Transverse colon (tissue), 4 donors: ENCODE results near the gene ZXDC. TPM values are rescaled to one million over a fixed set of nuclear protein-coding genes. Genes with fewer than 3 reads are reported as not detected.

Experiments used
- DNase-seq: peaks from one replicate; pipeline ENCODE4 v3.0.0-alpha.2; 2019
- H3K27ac ChIP-seq, 4 donors: fragments of 200-600 bp; sonication (generic); 2 replicates each; pipeline ENCODE4 v1.5.1; 2016 to 2018; ENCODE audit warnings: inconsistent platforms in 4 of 4
- H3K27me3 ChIP-seq: fragments of 200-600 bp; sonication (generic); 2 replicates; pipeline ENCODE4 v1.5.1; 2017; ENCODE audit warnings: inconsistent platforms
- H3K36me3 ChIP-seq, 4 donors: fragments of 200-600 bp; sonication (generic); 2 replicates each; pipeline ENCODE4 v1.5.1; 2017 to 2019; ENCODE audit warnings: inconsistent platforms in 4 of 4
- H3K4me1 ChIP-seq, 4 donors: fragments of 200-600 bp; sonication (generic); 2 replicates each; pipeline ENCODE4 v1.5.1; 2017 to 2020; ENCODE audit warnings: inconsistent platforms in 4 of 4
- H3K4me3 ChIP-seq, 4 donors: fragments of 200-600 bp; sonication (generic); 1 replicate in 1 of 4; 2 replicates in 3 of 4; pipeline versions ENCODE4 v1.5.1 to v1.6.1; 2017 to 2019; ENCODE audit warnings: inconsistent platforms in 4 of 4
- H3K9me3 ChIP-seq, 2 donors: fragments of 200-600 bp; sonication (generic); 2 replicates each; pipeline ENCODE4 v1.5.1; 2017 to 2019; ENCODE audit warnings: inconsistent platforms in 2 of 2
- EP300 ChIP-seq: sonication (generic); formaldehyde crosslinking; IDR thresholded peaks from one replicate; pipeline ENCODE4 v1.6.1; 2017; ENCODE audit warnings: antibody characterized with exemption, low read depth
- POLR2A ChIP-seq: fragments of 450-650 bp; IDR thresholded peaks from one replicate; pipeline ENCODE4 v1.6.1; 2016; ENCODE audit warnings: antibody characterized with exemption, mild to moderate bottlenecking, moderate library complexity
- POLR2AphosphoS5 ChIP-seq, 3 donors: sonication (generic); formaldehyde crosslinking; IDR thresholded peaks; one replicate each; pipeline ENCODE4 v1.6.1; 2016; ENCODE audit warnings: antibody characterized with exemption in 3 of 3
- WGBS, 2 donors: methylation state at CpG; one replicate each; pipeline ENCODE4 v1.1.5; 2018; ENCODE audit warnings: low coverage in 1 of 2; 5-methylcytosine and 5-hydroxymethylcytosine counted together
- in situ Hi-C, 4 donors: fragments of 200-750 bp; cut with MboI; loops; one replicate each; pipeline versions ENCODE4 v1.15.0 to v1.15.1; 2017; ENCODE audit warnings: low sequenced_read_pairs in 3 of 4, low pct_ligation_motif_present in 1 of 4, low pct_unique_long_range_greater_than_20kb in 1 of 4
- intact Hi-C: fragments of 100-400 bp; cut with DNase I; formaldehyde crosslinking; loops from one replicate; pipeline ENCODE4 v1.15.1; 2023; ENCODE audit warnings: low total_unique reads
- total RNA-seq, 4 donors: library from RNA; depleted of rRNA; stranded (reverse); fragments of >200 nt; gene quantifications; one replicate each; pipeline ENCODE4 v1.1.0, GENCODE V29; 2016
- TF ChIP-seq, protein P1 (sequence below), 5 experiments: fragments of 200-600 bp in 3 of 5; fragments of 450-650 bp in 2 of 5; sonication (generic) in 3 of 5; IDR thresholded peaks; 1 replicate in 2 of 5; 2 replicates in 3 of 5; pipeline ENCODE4 v1.5.1; 2016 to 2017; ENCODE audit warnings: antibody characterized with exemption in 5 of 5, inconsistent platforms in 3 of 5, mild to moderate bottlenecking in 2 of 5, moderate library complexity in 1 of 5

The ZXDC gene
- total RNA-seq, 4 donors from 2014 or later, result 44.6 to 81.2 (median 46.4) TPM

DNA sequence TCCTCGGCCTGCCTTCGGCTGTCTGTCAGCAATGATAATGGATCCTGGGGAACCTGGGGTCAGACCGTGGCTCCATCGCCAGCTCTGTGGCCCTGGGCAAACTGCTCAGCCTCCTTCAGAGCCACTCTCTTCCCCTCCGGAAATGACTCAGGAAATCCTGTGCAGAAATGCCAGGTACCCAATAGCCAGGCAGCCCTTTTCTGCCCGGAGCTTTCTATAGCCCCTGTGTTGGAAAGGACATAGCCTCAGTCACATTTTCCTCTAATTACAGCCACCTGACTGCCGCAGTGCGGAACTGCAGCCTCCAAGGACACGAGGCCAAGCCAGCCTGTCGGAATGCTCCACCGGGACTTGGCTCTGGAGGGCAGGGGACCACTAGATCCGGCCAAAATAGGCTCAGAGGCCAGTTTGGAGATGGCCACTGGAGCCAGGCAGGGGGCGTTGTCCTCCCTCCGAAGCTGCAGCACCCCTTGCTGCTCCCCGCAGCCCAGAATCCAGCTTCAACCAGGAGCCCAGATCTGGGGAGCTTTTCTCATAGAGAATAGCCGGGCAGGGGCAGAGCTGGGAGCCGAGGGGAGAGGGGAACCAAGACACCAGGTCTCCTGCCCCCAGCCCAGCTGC, 11.6 kb upstream of the ZXDC start:
- no peaks in the 10 kb centered on the region for H3K9me3 ChIP-seq
- no peaks in the 10 kb centered on the region for H3K27me3 ChIP-seq
- no peak overlapping the region for H3K4me3 ChIP-seq
- no peaks in the 10 kb centered on the region for H3K4me1 ChIP-seq
- in situ Hi-C loops, result no loop called here
- WGBS, 2 donors, result 64% methylated on average over 17 of the region's 17 CpGs; no CpG with 5 or more reads in 1 of the 2 donors
- no peak overlapping the region for H3K27ac ChIP-seq
- intact Hi-C loops, result no loop called here
- H3K36me3 ChIP-seq, result no peaks in the 10 kb centered on the region
- no peak for DNase-seq
- no peak for TF ChIP-seq POLR2AphosphoS5 (IDR thresholded peaks at IDR 0.05)
- TF ChIP-seq, protein P1, sequence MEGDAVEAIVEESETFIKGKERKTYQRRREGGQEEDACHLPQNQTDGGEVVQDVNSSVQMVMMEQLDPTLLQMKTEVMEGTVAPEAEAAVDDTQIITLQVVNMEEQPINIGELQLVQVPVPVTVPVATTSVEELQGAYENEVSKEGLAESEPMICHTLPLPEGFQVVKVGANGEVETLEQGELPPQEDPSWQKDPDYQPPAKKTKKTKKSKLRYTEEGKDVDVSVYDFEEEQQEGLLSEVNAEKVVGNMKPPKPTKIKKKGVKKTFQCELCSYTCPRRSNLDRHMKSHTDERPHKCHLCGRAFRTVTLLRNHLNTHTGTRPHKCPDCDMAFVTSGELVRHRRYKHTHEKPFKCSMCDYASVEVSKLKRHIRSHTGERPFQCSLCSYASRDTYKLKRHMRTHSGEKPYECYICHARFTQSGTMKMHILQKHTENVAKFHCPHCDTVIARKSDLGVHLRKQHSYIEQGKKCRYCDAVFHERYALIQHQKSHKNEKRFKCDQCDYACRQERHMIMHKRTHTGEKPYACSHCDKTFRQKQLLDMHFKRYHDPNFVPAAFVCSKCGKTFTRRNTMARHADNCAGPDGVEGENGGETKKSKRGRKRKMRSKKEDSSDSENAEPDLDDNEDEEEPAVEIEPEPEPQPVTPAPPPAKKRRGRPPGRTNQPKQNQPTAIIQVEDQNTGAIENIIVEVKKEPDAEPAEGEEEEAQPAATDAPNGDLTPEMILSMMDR (IDR thresholded peaks at IDR 0.05), result no peak

DNA sequence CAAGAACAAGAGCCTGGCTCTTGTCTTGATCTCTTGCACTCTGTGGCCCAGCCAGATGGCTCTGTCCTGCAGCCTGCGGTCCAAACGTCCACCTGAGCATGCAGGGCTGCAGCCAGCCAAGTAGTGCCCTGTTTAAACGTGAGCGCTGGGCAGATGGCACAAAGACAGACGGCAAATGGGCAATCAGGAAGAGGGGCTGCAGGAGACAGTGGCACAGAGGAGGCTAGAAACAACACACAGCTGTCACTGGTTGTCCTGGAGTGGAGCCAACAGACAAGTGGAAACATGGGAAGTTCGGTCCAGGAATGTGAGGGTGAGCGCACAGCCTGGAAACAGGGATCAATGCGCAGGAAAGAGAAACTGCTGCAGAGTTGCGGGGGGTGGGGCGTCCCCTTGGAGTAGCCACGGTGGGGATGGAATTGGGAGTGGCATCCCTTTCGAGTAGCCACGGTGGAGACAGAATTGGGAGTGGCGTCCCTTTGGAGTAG, 10.7 kb upstream of the ZXDC start:
- WGBS, 2 donors, result 72% methylated on average over 14 of the region's 14 CpGs; no CpG with 5 or more reads in 1 of the 2 donors

DNA sequence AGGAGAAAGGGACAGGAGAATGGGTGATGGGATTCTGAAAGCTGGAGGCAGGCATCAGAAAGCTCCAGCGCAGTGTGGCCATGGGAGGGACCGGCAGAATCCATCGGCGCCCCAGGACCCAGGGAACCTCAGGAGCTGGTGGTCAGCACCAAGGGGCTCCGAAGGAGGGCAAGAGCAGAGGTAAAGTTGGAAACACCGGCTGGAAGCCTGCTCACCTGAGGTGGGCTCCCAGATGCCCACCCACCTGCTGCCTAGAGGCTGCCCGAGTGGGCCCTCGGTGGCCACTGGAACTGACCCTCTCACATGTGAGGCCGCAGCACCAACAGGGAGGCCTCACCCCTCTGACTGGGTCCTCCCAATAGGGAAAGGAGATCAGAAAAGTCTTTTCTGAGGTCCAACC, 10.3 kb upstream of the ZXDC start:
- no peak for DNase-seq
- Histone ChIP-seq H3K27ac (no peak overlapping the region), H3K36me3 (no peaks in the 10 kb centered on the region), H3K27me3 (no peaks in the 10 kb centered on the region), H3K4me1 (no peaks in the 10 kb centered on the region), H3K4me3 (no peak overlapping the region), H3K9me3 (no peaks in the 10 kb centered on the region)
- TF ChIP-seq POLR2A, result no peak
- no peak for TF ChIP-seq POLR2AphosphoS5 (IDR thresholded peaks at IDR 0.05)
- TF ChIP-seq EP300, result no peak
- TF ChIP-seq, protein P1 (IDR thresholded peaks at IDR 0.05), result no peak
- intact Hi-C loops, result no loop called here
- in situ Hi-C loops, result no loop called here
- WGBS, 2 donors, result 80 to 96% methylated on average over 1 to 9 of the region's 9 CpGs

More for the DNA sequence above, 10.7 kb upstream of the ZXDC start:
- Histone ChIP-seq H3K27me3 (no peaks in the 10 kb centered on the region), H3K36me3 (no peaks in the 10 kb centered on the region), H3K27ac (no peak overlapping the region), H3K4me1 (no peaks in the 10 kb centered on the region), H3K9me3 (no peaks in the 10 kb centered on the region), H3K4me3 (no peak overlapping the region)
- intact Hi-C loops, result no loop called here
- in situ Hi-C loops, result no loop called here
- no peak for DNase-seq
- TF ChIP-seq POLR2A (no peak), EP300 (no peak), POLR2AphosphoS5 (IDR thresholded peaks at IDR 0.05) (no peak)
- TF ChIP-seq, protein P1 (IDR thresholded peaks at IDR 0.05), result no peak

DNA sequence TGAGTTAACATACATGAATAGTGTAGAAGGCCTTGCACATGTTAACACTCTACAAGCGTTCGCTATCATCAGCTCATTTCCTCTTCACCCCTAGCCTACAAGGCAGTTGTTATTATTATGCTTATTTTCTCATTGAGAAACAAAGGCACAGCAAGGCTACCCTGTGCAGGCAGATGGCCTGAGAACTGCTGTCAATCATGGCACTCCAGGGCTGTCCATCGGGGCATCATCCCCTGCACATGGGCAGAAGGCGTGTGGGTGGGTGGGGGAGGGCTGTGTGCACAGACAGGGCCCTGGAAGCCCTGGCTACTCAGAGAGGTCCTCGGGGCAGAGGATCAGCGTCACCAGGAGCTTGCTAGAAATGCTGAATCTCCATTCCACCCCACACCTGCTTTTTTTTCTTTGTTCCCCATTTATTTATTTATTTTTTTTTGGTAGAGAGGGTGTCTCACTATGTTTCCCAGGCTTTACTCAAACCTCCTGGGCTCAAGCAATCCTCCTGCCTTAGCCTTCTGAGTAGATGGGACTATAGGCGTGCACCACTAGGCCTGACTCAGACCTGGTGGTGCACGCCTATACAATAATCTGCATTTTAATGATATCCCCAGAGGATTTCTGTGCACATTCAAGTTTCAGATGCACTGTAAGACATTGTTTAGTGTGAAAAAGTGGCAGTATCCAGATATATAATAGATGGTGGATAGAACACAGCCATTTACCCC, 9.6 kb upstream of the ZXDC start:
- no peaks in the 10 kb centered on the region for H3K9me3 ChIP-seq
- no peak overlapping the region for H3K4me3 ChIP-seq
- in situ Hi-C loops, result no loop called here
- TF ChIP-seq, protein P1 (IDR thresholded peaks at IDR 0.05), result no peak
- TF ChIP-seq POLR2AphosphoS5 (IDR thresholded peaks at IDR 0.05), result no peak
- no peak for TF ChIP-seq POLR2A
- TF ChIP-seq EP300, result no peak
- intact Hi-C loops, result no loop called here
- 92 to 93% methylated on average over 3 to 8 of the region's 8 CpGs for WGBS, 2 donors
- no peak overlapping the region for H3K27ac ChIP-seq
- H3K36me3 ChIP-seq, result no peaks in the 10 kb centered on the region
- no peaks in the 10 kb centered on the region for H3K27me3 ChIP-seq
- H3K4me1 ChIP-seq, result no peaks in the 10 kb centered on the region
- DNase-seq, result no peak
